ENCODE measurements around the gene GJA10.
"Not testable (repeated sequence)": the region's sequence is repeated elsewhere in the genome, so short reads cannot be mapped to it uniquely, and the experiment has no call there.

GRCh38 chr6:89892577-89892976 lies 1.7 kb upstream of the GJA10 start:
- TF ChIP-seq EZH2 (IDR thresholded peaks at IDR 0.05; ENCODE audit: low read length, unreplicated experiment); CTCF (conservative IDR thresholded peaks at IDR 0.05; ENCODE audit: low read depth, low read length): not testable (repeated sequence)
